ENCODE measurements around the gene GCN1. TPM values are rescaled to one million over a fixed set of nuclear protein-coding genes. Genes with fewer than 3 reads are reported as not detected.

GCN1 gene
- total RNA-seq, 1 experiment from 2014 or later: 117 TPM

DNA sequence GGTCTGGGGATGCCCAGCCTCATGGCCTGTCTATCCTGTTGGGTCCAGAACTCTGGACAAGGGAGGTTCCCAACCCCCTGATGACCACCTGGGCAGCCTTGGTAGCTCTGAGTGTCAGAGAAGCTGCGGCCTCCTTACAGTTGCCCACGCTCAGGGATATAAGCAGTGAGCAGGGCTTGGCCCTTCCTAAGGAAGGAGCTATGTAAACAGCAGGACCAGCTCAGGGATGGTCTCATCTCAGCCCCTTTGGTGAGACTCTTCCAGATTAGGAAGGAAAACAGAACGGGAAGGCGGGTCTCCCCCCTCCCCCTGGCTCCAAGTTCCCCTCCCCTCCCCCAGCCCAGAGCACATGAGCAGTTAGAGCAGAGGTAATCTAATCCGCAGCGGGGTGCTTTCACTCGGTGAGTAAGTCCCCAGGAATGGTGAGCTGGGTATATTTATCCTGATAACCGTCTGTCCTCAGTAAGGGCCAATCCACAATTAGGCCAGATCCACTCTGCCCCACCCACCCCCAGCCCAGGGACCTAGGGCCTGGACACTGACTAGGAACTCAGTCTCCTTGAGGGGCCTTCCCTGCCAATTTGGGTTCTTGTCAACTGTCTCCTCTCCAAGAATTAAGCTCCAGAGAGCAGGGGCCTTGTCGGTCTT lies 35.9 kb upstream of the GCN1 start:
- peak; percentile 98 for DNase-seq (ENCODE audit: low read depth)

GRCh38 chr12:120229487-120230325 lies 35.2 kb upstream of the GCN1 start:
- peak; percentile 67 for DNase-seq (ENCODE audit: low read depth)

GRCh38 chr12:120229071-120229486 lies 34.6 kb upstream of the GCN1 start:
- peak; percentile 64 for DNase-seq (ENCODE audit: low read depth)

GRCh38 chr12:120228291-120229070 lies 34.0 kb upstream of the GCN1 start:
- DNase-seq (ENCODE audit: low read depth): peak; percentile 90

DNA sequence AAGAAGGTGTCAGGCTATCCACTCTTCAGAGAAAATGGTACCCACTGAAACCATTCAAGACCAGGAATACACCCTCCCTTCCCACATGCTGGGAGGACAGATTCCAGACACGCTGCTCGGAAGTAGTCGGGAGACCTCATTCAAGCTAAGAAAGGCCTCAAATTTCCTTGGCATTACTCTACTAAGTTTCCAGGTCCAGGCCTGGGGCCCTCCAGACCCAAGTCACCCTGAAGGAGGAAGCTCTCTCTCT lies 33.5 kb upstream of the GCN1 start:
- DNase-seq (ENCODE audit: low read depth): no peak

DNA sequence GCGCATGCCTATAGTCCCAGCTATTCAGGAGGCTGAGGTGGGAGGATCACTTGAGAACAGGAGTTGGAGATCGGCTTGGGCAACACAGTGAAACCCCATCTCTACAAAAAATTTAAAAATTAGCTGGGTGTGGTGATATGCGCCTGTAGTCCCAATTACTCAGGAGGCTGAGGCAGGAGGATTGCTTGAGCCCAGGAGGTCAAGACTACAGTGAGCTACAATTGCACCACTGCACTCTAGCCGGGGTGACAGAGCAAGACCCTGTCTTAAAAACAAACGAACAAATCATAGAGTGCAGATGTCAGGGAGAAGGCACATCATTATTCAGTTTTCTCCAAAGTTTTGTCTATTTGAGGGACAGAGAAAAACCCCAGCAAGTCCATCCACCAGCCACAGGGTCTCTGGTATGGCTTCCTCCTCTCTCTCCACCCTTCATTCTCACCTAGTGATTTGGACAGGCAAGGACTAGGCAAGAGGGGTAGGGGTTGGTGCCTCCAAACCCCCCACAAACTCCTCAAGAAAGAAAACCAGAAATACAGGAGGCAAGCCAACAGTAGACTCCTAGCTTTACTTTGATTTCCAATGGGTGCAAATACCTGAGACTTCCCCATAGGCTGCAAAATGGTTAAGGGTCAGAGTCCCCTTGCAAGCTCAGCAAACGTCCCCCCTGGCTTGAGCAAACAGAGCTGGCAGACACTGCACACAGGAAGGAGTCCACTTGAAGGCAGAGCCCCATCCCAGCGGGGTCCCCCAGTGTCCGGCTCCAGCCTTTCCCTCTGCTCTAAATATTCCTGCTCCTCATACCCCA lies 32.9 kb upstream of the GCN1 start:
- DNase-seq (ENCODE audit: low read depth): no peak

DNA sequence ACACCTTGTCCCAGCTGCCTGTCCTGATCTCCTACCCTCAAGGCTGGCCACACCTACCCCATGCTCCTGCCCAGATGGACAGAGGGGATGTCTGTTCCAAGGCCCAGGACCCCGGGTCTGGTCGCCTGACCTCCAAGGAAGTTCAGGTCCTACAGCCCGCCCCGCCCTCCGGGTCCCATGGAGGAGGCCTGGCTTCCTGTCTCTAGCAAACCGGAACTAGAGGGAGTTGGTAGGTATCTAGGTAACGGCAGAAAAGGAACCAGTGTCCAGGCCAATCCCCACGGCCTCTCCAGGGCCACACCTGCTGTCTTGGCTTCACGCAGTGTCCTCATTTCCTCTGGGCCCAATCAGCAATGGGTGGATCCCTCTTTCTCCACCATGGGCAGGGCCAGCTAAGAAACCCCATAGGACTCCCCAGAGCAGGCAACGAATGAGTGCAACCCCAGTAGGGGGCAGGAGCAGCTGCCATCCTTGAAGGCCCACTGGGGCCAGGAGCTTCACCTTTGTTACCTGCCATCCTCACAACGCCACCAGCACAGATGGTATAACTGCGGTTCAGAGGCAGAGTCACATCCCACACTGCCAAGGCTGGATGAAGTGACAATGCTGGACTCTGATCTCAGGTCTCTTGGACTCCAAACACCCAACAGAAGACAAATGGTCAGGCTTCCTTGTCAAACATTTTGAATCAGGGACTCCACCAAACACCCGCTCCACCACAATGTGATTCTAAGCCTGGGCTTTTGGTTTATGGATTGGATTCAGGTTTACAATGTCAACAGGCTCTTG lies 31.5 kb upstream of the GCN1 start:
- DNase-seq (ENCODE audit: low read depth): no peak

- DNase-seq (ENCODE audit: low read depth): no peak
Measured at GRCh38 chr12:120225200-120225558, 30.7 kb upstream of the GCN1 start.

DNA sequence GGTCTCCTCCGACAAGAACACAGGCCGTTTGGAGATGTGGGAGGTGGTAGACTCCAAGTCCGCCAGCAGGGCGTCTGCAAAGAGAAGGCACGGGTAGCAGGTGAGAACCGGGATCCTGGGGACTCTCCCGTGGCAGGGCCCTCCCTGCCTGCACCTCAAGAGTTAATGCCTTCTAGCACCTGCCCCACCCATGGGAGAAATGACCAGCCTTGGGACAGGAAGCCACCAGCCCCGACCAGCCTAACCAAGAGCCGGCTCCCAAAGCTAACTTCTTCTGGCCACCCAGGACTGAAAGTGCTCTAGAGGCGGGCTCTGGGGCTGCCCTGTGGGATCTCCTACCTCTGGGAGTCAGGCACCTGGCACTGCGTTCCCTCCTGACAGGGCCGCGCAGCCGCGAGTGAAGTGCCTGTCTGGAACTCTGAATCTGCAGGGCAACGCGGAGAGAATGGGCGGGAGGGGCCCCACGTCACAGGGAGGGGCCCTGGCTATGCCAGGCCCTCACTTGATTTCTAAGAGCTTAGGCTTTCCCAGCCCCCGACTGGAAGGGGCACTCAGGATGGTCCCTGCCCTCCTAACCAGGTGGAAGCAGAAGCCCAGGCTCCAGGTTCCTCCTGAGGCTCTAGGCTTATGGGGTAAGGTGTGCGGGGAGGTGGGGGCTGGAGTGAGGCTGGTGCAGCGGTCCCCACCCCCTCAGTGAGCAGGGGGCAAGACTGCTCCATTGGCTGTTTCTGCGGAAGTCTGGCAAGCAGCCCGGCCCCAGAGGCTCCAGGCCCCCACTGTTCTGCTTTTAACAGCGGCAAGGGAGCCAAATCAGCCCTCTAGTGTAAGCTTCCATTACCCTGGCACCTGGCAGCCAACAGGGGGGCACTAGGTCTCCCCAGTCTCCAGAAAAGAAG lies 30.0 kb upstream of the GCN1 start:
- no peak for DNase-seq (ENCODE audit: low read depth)

GRCh38 chr12:120223458-120224303 lies 29.2 kb upstream of the GCN1 start:
- no peak for DNase-seq (ENCODE audit: low read depth)

DNA sequence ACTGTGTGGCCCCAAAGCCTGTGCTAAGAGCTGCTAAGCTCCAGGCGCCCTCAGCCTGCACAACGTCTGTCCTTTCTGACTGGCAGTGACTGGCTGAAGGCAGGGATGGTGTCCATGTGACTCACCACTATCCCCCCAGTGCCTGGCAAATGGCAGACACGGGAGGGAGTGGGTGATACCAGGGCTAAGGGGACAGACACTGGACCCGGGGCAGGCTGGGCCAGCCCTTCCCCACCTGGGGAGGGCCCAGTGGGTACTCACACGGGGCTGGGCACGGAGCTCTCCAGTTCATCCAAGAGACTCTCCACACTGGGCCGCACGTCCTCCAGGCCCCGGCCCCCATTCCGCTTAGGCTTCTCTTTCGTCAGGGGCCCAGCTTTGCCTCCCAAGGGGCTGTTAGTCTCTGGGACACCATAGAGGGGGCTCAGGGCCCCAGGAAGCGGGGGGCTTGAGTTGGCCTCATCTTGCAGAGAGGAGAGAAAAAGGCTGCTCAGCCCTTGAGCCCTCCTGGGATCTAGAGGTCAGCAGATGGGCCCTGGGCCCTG lies 27.8 kb upstream of the GCN1 start:
- DNase-seq (ENCODE audit: low read depth): no peak

- DNase-seq (ENCODE audit: low read depth): no peak
Measured at GRCh38 chr12:120221576-120221900, 27.0 kb upstream of the GCN1 start.

- no peak for DNase-seq (ENCODE audit: low read depth)
Measured at GRCh38 chr12:120220838-120221575, 26.5 kb upstream of the GCN1 start.

- DNase-seq (ENCODE audit: low read depth): no peak
Measured at GRCh38 chr12:120218680-120219606, 24.4 kb upstream of the GCN1 start.

- no peak for DNase-seq (ENCODE audit: low read depth)
Measured at GRCh38 chr12:120216742-120217605, 22.5 kb upstream of the GCN1 start.

Measured in Daoy (cell line).